Measurements from ENCODE around the gene IL34.
"Not testable (repeated sequence)": the region's sequence is repeated elsewhere in the genome, so short reads cannot be mapped to it uniquely, and the experiment has no call there.

The IL34 gene

GRCh38 chr16:70633617-70634016 is 12.7 kb upstream of the IL34 start:
- DNase-seq: not testable (repeated sequence)

GRCh38 chr16:70634861-70635260 is 11.5 kb upstream of the IL34 start:
- no peak for DNase-seq

GRCh38 chr16:70635336-70636016 is 10.9 kb upstream of the IL34 start:
- no peak for DNase-seq

DNA sequence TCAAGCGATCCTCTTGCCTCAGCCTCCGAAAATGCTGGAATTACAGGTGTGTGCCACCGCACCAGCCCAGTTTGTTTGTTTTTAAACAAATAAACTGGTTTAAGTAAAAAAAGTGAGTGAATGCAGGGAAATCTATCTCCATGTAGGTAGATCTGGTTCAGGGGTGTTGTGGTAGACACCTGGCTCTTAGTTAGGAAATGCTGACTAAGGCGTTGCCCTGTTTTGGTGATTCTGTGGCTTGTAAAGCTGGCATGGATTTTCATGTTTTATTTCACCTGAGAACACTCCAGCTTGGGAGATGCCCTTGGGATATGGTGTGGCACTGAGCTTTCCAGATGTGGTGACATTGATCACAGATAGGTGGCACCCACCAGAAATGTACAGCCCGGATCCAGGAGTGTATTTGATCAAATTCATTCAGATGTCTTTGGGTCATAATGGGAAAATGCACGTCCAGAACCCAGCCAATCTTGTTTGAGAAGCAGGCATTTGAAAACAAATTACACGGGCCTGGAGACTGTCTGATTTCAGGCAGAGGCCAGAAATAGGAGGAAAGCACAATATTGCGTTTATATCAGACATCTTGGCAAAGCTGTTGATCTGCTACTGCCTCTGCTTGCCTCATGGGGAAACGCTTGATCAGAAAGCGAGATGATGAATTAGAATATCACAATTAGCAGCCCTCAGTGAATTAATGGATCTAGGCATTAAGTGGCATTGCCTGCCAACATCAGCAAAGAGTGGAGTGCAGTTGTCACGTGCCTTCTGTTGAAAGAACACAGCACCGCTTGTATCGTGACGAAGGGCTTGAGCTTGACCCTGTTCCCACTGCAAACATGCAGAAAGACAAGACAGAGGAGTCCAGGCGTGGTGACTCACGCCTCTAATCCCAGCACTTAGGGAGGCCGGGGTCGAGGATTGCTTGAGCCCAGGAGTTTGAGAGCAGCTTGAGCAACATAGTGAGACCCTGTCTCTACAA is 7.3 kb upstream of the IL34 start:
- no peak for DNase-seq

GRCh38 chr16:70642633-70643032 is 3.7 kb upstream of the IL34 start:
- DNase-seq: no peak

DNA sequence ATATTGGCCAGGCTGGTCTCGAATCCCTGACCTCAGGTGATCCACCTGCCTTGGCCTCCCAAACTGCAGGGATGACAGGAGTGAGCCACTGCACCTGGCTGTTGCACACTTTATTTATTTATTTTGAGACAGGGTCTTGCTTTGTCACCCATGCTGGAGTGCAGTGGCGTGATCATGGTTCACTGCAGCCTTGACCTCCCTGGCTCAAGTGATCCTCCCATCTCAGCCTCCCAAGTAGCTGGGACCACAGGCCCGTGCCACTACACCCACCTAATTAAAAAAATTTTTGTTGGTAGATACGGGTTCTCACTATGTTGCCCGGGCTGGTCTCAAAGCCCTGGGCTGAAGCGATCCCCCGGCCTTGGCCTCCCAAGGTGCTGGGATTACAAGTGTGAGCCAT is 3.1 kb upstream of the IL34 start:
- not testable (repeated sequence) for DNase-seq

DNA sequence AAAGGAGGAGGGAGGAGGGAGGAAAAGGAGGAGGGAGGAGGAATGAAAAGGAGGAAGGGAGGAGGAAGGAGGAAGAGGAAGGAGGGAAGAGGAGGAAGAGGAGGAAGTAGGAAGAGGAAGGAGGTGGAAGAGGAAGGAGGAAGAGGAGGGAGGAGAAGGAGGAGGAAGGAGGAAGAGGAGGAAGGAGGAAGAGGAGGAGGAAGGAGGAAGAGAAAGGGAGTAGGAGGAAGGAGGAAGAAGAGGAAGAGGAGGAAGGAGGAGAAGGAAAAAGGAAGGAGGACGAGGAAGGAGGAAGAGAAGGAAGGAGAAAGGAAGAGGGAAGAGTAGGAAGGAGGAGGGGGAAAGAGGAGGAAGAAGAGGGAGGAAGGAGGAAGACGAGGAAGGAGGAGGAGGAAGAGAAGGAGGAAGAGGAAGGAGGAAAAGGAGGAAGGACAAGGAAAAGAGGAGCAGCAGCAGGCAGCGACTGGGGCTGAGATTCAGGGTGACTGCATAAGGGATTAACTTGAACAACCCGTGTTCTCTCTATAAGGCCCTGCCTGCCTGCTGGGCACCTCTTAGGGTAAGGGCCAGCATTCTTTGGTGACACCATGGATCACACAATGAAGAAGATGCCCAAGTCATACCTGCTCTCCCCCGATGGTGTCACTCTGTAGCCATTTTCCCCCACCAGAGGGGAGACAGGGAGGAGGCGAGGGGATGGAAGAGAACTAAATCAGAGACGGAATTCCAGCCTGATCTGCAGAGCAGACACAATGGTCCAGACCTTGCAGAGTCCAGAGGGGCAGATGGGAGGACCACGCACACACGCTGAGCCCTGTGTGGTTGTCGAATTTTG is 1.4 kb upstream of the IL34 start:
- DNase-seq: no peak

DNA sequence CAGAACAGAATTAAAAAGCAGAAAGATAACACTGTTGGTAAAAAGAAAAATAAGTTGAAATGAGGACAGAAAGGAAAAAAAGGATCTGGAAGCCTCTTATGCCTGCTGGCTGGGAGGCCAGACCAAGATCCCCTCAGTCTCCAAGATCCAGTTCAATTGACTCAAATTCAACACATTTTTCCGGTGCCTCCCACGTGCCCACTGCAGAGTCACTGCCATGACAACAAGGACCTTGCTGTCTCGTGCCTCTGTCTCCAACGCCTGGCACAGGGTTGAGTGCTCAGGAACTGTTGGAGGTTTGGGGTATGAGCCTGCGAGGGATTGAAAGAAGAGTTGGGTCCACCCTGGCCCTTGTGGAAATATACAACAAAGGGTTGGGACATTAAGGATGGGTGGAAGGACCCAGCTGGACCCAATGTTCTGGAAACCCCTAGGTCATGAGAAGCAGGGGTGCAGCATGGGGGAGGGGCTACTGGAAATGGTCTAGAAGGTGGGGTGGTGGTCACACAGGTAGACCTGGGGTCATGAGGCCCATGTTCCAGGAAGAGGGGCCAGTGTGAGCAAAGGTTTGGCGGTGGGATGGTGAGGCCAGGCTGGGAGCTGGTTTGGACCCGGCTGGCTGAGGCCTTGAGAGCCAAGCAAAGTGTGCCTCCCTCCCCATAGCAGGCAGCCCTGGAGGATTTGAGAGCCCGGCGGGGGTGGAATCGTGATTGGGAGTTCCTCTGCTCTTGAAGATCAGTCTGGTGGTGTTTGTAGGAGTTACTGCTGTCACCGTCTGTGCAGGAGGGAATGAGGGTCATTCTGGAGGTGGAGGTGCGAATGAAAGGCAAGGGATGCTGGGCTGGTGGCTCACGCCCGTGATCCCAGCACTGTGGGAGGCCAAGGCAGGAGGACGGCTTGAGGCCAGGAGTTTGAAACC is 1.3 kb downstream of the IL34 start:
- DNase-seq: no peak

DNA sequence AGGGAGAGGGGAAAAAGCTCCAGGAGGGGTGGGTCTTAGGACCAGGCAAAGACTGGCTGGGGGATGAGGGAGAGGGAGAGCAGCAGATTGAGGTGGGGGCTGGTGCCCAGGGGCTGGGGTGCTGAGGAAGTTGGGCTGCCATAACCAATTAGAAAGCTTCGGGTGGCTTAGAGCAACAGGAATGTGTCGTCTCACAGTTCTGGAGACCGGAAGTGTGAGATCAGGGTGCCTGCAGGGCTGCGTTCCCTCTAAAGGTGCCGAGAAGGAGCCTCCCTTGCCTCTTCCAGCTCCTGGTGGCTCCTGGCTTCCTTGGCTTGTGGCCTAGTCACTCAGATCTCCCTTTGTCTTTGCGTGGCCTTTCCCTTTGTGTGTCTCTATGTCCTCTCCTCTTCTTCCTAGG is 2.2 kb downstream of the IL34 start:
- DNase-seq: no peak

DNA sequence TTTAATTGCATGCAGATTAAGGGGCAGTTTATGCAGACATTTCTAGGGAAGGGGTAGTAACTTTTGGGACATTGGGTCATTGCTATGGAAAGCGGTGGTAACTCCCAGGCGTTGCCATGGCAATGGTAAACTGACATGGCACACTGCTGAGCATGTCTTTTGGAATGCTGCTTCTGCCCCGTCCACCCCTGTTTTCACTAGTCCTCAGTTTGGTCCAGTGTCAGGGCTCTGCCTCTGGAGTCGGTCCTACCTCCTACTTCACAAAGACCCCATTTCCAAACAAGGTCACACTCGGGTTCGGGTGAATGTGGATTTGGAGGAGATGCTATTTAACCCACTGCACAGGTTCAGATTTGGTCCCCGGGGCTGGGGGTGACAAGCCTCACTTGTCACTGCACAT is 2.9 kb downstream of the IL34 start:
- DNase-seq: no peak

DNA sequence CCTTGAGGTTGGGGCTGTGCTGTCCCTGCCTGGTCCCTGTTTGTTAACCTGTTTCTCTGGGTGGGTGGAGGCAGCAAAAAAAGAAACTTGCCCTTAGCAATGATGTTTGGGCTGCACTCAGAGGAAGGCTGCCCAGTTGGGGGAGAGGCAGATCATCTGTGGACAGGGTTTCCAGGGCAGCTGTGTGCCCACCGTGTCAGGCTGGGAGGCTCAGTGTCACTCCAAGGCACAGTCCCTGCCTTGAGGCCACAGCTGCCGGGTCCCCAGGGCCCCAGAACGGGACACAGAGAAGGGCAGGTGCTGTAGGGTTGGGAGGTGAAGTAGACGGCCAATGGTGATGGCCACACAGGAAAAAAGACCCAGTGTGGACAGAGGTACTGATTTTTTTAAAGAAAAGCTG is 3.9 kb downstream of the IL34 start:
- no peak for DNase-seq

- DNase-seq: no peak
These were observed 5.2 kb downstream of the IL34 start for GRCh38 chr16:70651524-70651923.

- DNase-seq: no peak
These were observed 6.0 kb downstream of the IL34 start for GRCh38 chr16:70652322-70652721.

DNA sequence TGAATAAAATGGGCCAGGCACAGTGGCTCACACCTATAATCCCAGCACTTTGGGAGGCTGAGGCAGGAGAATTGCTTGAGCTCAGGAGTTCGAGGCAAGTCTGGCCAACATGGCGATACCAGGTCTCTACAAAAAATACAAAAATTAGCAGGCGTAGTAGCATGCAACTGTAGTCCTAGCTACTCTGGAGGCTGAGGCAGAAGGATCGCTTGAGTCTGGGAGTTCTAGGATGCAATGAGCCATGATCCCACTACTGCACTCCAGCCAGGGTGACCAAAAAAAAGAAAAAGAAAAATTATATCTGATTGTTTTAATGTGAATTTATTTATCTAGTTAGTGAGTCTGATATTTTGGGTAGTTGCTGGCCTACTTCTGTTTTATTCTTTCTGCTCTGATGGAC is 7.0 kb downstream of the IL34 start:
- no peak for DNase-seq

GRCh38 chr16:70653809-70654771 is 7.7 kb downstream of the IL34 start:
- DNase-seq: peak; percentile 9

GRCh38 chr16:70656065-70656711 is 9.8 kb downstream of the IL34 start:
- no peak for DNase-seq

- DNase-seq: no peak
These were observed 10.4 kb downstream of the IL34 start for GRCh38 chr16:70656712-70657263.

DNA sequence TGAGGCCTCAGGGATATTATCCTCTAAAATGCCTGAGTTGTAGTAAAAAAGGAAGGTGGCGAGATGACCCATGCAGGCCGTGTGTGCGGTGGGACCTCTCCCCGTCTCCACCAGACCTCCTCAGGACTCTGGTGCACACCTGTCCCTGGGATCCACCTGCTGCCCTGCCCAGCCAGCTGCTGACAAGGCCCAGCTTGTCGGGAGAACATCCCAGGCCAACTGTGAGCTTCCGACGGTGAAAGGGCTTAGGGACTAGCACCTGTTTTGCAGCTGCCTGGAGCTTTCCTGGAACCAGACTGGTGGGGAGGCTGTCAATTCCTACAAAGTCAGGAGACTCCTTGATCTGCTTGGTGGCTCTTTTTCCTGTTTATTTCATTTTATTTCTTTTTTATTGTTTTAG is 11.6 kb downstream of the IL34 start:
- no peak for DNase-seq

- DNase-seq: no peak
These were observed 12.6 kb downstream of the IL34 start for GRCh38 chr16:70658921-70659320.

- no peak for DNase-seq
These were observed 13.2 kb downstream of the IL34 start for GRCh38 chr16:70659546-70659945.
